ENCODE results near the gene NTM.

Gene NTM

GRCh38 chr11:131629925-131630540, 259.6 kb downstream of the NTM start:
- ChIA-PET POLR2A (no interaction called here), CTCF (no interaction called here)
- TF ChIP-seq HDGF (IDR thresholded peaks at IDR 0.05; ENCODE audit: borderline replicate concordance) (no peak), TARDBP (IDR thresholded peaks at IDR 0.05) (no peak), ZNF384 (IDR thresholded peaks at IDR 0.05) (no peak)
- TF ChIP-seq, protein P1, sequence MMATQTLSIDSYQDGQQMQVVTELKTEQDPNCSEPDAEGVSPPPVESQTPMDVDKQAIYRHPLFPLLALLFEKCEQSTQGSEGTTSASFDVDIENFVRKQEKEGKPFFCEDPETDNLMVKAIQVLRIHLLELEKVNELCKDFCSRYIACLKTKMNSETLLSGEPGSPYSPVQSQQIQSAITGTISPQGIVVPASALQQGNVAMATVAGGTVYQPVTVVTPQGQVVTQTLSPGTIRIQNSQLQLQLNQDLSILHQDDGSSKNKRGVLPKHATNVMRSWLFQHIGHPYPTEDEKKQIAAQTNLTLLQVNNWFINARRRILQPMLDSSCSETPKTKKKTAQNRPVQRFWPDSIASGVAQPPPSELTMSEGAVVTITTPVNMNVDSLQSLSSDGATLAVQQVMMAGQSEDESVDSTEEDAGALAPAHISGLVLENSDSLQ (IDR thresholded peaks at IDR 0.05) = no peak

GRCh38 chr11:131632971-131633370, 262.6 kb downstream of the NTM start:
- no peak for DNase-seq (ENCODE audit: extremely low spot score)
- TF ChIP-seq FOXM1 (IDR thresholded peaks at IDR 0.05; ENCODE audit: borderline replicate concordance) (no peak), FOXA1 (IDR thresholded peaks at IDR 0.05) (no peak), ZNF384 (IDR thresholded peaks at IDR 0.05) (no peak), ARNT (IDR thresholded peaks at IDR 0.05) (no peak), NFRKB (IDR thresholded peaks at IDR 0.05) (no peak), TARDBP (IDR thresholded peaks at IDR 0.05) (no peak), CTBP1 (IDR thresholded peaks at IDR 0.05; ENCODE audit: borderline replicate concordance) (no peak), L3MBTL2 (conservative IDR thresholded peaks at IDR 0.05) (no peak), LEF1 (IDR thresholded peaks at IDR 0.05; ENCODE audit: borderline replicate concordance) (no peak), ELF4 (IDR thresholded peaks at IDR 0.05) (no peak), FOXK2 (IDR thresholded peaks at IDR 0.05) (no peak), SUZ12 (IDR thresholded peaks at IDR 0.05) (no peak), HDGF (IDR thresholded peaks at IDR 0.05; ENCODE audit: borderline replicate concordance) (no peak), SP1 (IDR thresholded peaks at IDR 0.05) (no peak)
- TF ChIP-seq, protein P1 (IDR thresholded peaks at IDR 0.05) = no peak
- CTCF ChIA-PET = no interaction called here
- POLR2A ChIA-PET = no interaction called here

More at GRCh38 chr11:131629925-131630540, 259.6 kb downstream of the NTM start:
- no peak for DNase-seq (ENCODE audit: extremely low spot score)

DNA sequence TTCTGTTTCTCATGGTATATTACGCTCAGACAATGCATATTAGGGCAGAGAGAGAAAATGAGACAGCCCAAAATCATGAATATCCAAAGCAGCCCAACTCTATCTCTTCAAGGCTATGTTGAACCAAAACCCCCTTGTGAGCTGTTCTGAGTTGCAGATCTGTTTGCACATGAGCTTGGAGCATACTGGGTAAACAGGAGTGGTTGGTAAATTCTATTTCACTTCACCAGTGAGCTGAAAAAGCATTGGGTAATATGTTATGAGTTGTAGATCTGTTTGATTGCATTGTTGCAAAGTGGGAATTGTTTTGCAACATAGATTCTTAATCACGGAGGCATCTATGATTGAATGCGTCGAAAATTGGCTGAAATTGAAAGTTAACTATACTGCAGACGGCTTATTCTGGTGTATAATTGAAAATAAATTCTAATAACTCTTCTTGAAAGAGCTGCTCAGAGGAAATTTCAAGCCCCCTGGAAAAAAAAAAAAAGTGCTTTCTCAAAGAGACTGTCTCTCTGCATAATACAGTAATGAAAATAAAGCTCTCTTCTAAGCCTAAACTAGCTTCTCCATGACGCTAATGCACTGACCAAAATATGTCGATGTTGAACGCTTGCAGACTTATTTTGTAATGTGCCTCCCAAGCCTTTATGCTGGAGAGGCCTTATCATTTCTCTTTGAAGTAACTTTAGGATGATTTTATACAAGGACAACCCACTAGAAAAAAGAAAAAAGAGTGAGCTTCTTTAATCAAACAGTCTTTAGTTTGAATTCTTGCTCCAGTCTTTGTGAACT, 263.7 kb downstream of the NTM start:
- TF ChIP-seq SP1 (IDR thresholded peaks at IDR 0.05) (no peak), FOXA1 (IDR thresholded peaks at IDR 0.05) (no peak), ZNF384 (IDR thresholded peaks at IDR 0.05) (no peak), FOXM1 (IDR thresholded peaks at IDR 0.05; ENCODE audit: borderline replicate concordance) (no peak), TARDBP (IDR thresholded peaks at IDR 0.05) (no peak), ARNT (IDR thresholded peaks at IDR 0.05) (no peak), L3MBTL2 (conservative IDR thresholded peaks at IDR 0.05) (no peak), CTBP1 (IDR thresholded peaks at IDR 0.05; ENCODE audit: borderline replicate concordance) (no peak), HDGF (IDR thresholded peaks at IDR 0.05; ENCODE audit: borderline replicate concordance) (no peak), NFRKB (IDR thresholded peaks at IDR 0.05) (no peak), FOXK2 (IDR thresholded peaks at IDR 0.05) (no peak), BHLHE40 (IDR thresholded peaks at IDR 0.05; ENCODE audit: borderline replicate concordance) (no peak), SUZ12 (IDR thresholded peaks at IDR 0.05) (no peak), ELF4 (IDR thresholded peaks at IDR 0.05) (no peak), LEF1 (IDR thresholded peaks at IDR 0.05; ENCODE audit: borderline replicate concordance) (no peak)
- TF ChIP-seq, protein P1 (IDR thresholded peaks at IDR 0.05) = no peak
- DNase-seq (ENCODE audit: extremely low spot score) = no peak
- ChIA-PET POLR2A (no interaction called here), CTCF (no interaction called here)

- DNase-seq (ENCODE audit: extremely low spot score) = no peak
- ChIA-PET CTCF (no interaction called here), POLR2A (no interaction called here)
- TF ChIP-seq CTBP1 (IDR thresholded peaks at IDR 0.05; ENCODE audit: borderline replicate concordance) = no peak
Measured at GRCh38 chr11:131637469-131638175, 267.2 kb downstream of the NTM start.

GRCh38 chr11:131638889-131639288, 268.5 kb downstream of the NTM start:
- ChIA-PET CTCF (no interaction called here), POLR2A (no interaction called here)
- DNase-seq (ENCODE audit: extremely low spot score) = no peak
- no peak for TF ChIP-seq HDGF (IDR thresholded peaks at IDR 0.05; ENCODE audit: borderline replicate concordance)
- TF ChIP-seq LEF1 (IDR thresholded peaks at IDR 0.05; ENCODE audit: borderline replicate concordance) = no peak
- no peak for TF ChIP-seq FOXM1 (IDR thresholded peaks at IDR 0.05; ENCODE audit: borderline replicate concordance)

- TF ChIP-seq L3MBTL2 (conservative IDR thresholded peaks at IDR 0.05) (no peak), TARDBP (IDR thresholded peaks at IDR 0.05) (no peak), SUZ12 (IDR thresholded peaks at IDR 0.05) (no peak), NFRKB (IDR thresholded peaks at IDR 0.05) (no peak), ZNF384 (IDR thresholded peaks at IDR 0.05) (no peak)
- ChIA-PET CTCF (no interaction called here), POLR2A (no interaction called here)
- no peak for DNase-seq (ENCODE audit: extremely low spot score)
Measured at GRCh38 chr11:131640320-131640719, 269.9 kb downstream of the NTM start.
